HepG2 (cell line): ENCODE results near the gene CNOT2. TPM values are rescaled to one million over a fixed set of nuclear protein-coding genes. Genes with fewer than 3 reads are reported as not detected.

Experiments
- BCL6 ChIP-seq: IDR thresholded peaks from 2 replicates; pipeline ENCODE4 v1.6.1; 2016; ENCODE audit warnings: missing genetic modification reagents, missing compliant biosample characterization
- FIP1L1 ChIP-seq: fragments of 200-400 bp; formaldehyde crosslinking; IDR thresholded peaks from 2 replicates; pipeline ENCODE4 v1.6.1; 2018; ENCODE audit warnings: low read depth, mild to moderate bottlenecking, low read length, moderate library complexity, borderline replicate concordance; ENCODE audit not compliant: insufficient read depth
- FOXK1 ChIP-seq: sonication (generic); formaldehyde crosslinking; IDR thresholded peaks from 2 replicates; pipeline ENCODE4 v1.4.0; 2020; ENCODE audit warnings: low read depth, missing genetic modification reagents, borderline replicate concordance
- KLF6 ChIP-seq: IDR thresholded peaks from 2 replicates; pipeline ENCODE4 v1.8.0; 2016; ENCODE audit warnings: missing biosample characterization, missing genetic modification reagents
- ONECUT2 ChIP-seq: sonication (generic); formaldehyde crosslinking; IDR thresholded peaks from 2 replicates; pipeline ENCODE4 v1.4.0; 2020; ENCODE audit warnings: missing genetic modification reagents
- PHF5A ChIP-seq: IDR thresholded peaks from one replicate; pipeline ENCODE4 v1.6.1; 2018; ENCODE audit warnings: low read depth, missing genetic modification reagents; ENCODE audit not compliant: unreplicated experiment
- RELA ChIP-seq: sonication (generic); formaldehyde crosslinking; IDR thresholded peaks from 2 replicates; pipeline ENCODE4 v1.4.0; 2020; ENCODE audit warnings: missing genetic modification reagents
- RFX5 ChIP-seq: IDR thresholded peaks from 2 replicates; pipeline ENCODE4 v1.6.1; 2011; ENCODE audit warnings: low read depth, low read length, improper control_type of control experiment
- TARDBP ChIP-seq: sonication (generic); formaldehyde crosslinking; IDR thresholded peaks from 2 replicates; pipeline ENCODE4 v1.8.0; 2022; ENCODE audit warnings: mild to moderate bottlenecking, missing genetic modification reagents
- TCF12 ChIP-seq, 2 experiments: fragments of 450-650 bp in 1 of 2; sonication (generic) in 1 of 2; formaldehyde crosslinking in 1 of 2; IDR thresholded peaks; 2 replicates each; pipeline versions ENCODE4 v1.6.1 to v1.8.0; 2017 to 2022; ENCODE audit warnings: antibody characterized with exemption in 1 of 2, mild to moderate bottlenecking in 1 of 2, missing genetic modification reagents in 1 of 2, moderate library complexity in 1 of 2
- ZMYM4 ChIP-seq: sonication (generic); formaldehyde crosslinking; IDR thresholded peaks from 2 replicates; pipeline ENCODE4 v1.8.1; 2023; ENCODE audit warnings: mild to moderate bottlenecking, missing genetic modification reagents
- ZNF121 ChIP-seq: sonication (generic); formaldehyde crosslinking; IDR thresholded peaks from 2 replicates; pipeline ENCODE4 v1.5.0; 2020; ENCODE audit warnings: mild to moderate bottlenecking, missing genetic modification reagents
- ZNF607 ChIP-seq: sonication (generic); formaldehyde crosslinking; IDR thresholded peaks from 2 replicates; pipeline ENCODE4 v1.5.1; 2020; ENCODE audit warnings: missing genetic modification reagents, mild to moderate bottlenecking, borderline replicate concordance
- ZNF792 ChIP-seq: IDR thresholded peaks from 2 replicates; pipeline ENCODE4 v1.6.1; 2016
- ZNF850 ChIP-seq: sonication (generic); formaldehyde crosslinking; conservative IDR thresholded peaks from 2 replicates; pipeline ENCODE4 v1.9.0; 2021; ENCODE audit warnings: mild to moderate bottlenecking, missing genetic modification reagents
- polyA plus RNA-seq, 8 experiments: library from polyadenylated mRNA; depleted of rRNA in 3 of 8; stranded (reverse) in 7 of 8; unstranded in 1 of 8; fragments of >200 nt; fragmentation: Illumina TruSeq in 4 of 8; extraction: Trizol in 4 of 8; gene quantifications; 2 replicates each; pipeline versions ENCODE4 v1.2.1 to v1.2.3, GENCODE V29; 2011 to 2016; ENCODE audit warnings: low read depth in 4 of 8, missing spikeins in 1 of 8, mixed read lengths in 1 of 8; ENCODE audit not compliant: insufficient read depth in 1 of 8
- total RNA-seq, 5 experiments: library from RNA; depleted of rRNA; stranded (reverse); fragments of >200 nt; fragmentation: Illumina TruSeq; extraction: Trizol; gene quantifications; 2 replicates each; pipeline ENCODE4 v1.2.3, GENCODE V29; 2016; ENCODE audit warnings: low read depth in 1 of 5
- TF ChIP-seq, protein P1 (sequence below): sonication (generic); formaldehyde crosslinking; IDR thresholded peaks from 2 replicates; pipeline ENCODE4 v1.4.0; 2020; ENCODE audit warnings: missing genetic modification reagents
- TF ChIP-seq, protein P2 (sequence below): sonication (generic); formaldehyde crosslinking; conservative IDR thresholded peaks from 2 replicates; pipeline ENCODE4 v1.4.0; 2020; ENCODE audit warnings: missing genetic modification reagents
- TF ChIP-seq, protein P3 (sequence below): sonication (generic); formaldehyde crosslinking; IDR thresholded peaks from 2 replicates; pipeline ENCODE4 v1.5.0; 2020; ENCODE audit warnings: missing genetic modification reagents, mild to moderate bottlenecking, borderline replicate concordance
- TF ChIP-seq, protein P4 (sequence below): sonication (generic); formaldehyde crosslinking; IDR thresholded peaks from 2 replicates; pipeline ENCODE4 v1.5.0; 2020; ENCODE audit warnings: missing genetic modification reagents
- TF ChIP-seq, protein P5 (sequence below): IDR thresholded peaks from 2 replicates; pipeline ENCODE4 v1.6.1; 2018; ENCODE audit warnings: missing genetic modification reagents

Gene CNOT2
- total and polyA plus RNA-seq, 2 of the 13 experiments (the other 11 are each of a cell fraction or from before 2014, with no cell fraction given) = 54.5 to 76.6 TPM

DNA sequence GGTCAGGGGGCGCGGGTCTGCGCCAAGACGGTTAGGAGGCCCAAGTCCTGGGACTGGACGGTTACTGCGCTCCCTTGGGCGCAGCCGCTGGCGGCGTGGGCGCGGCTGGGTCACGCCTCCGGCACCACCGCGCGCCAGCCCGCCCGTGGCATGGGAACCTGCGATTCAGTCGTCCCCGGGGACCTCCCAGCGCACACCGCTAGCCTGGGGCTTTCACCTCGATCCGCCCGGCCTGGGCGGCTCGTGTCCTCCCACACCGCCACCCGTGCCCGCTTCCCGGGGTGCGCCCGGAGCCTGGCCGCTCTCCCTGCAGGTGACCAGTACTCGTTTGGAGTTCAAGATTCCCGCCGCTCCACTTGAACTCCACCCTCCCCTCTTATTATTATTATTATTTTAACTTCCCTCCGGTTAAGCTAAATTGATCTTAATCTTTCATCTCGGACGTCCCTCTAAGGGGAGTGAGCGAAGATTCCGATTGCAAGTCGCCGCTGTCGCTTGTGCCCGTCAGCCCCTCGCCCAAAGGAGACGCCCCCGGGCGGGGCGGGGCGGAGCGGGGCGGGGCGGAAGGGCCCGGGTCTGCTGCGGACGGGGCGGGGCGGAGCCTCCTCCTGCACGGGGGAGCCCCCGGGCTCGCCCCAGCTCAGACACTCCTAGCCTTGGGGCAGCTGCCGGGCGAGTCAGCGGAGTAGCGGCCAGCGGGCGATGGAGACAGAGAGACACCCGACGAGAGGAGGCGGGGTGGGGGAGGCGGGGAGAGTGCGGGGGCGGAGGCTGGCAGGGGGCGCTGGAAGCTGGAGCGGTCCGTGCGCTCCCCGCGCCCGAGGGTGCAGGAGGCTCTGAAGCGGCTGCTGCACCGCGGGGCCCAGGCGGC is 122.7 kb downstream of the CNOT2 start, which contains the start of gene KCNMB4 (continued):
- TF ChIP-seq ZNF850 (CRISPR knock-in tag) (no peak), FOXK1 (CRISPR knock-in tag) (no peak), RELA (CRISPR knock-in tag) (no peak), ZNF121 (CRISPR knock-in tag) (no peak), ZNF607 (no peak), ZNF792 (CRISPR knock-in tag) (no peak), TCF12 (IDR thresholded peaks at IDR 0.05) (no peak), TCF12 (CRISPR knock-in tag; IDR thresholded peaks at IDR 0.05) (no peak), TARDBP (CRISPR knock-in tag) (no peak), KLF6 (no peak), RFX5 (no peak), ONECUT2 (no peak), BCL6 (CRISPR knock-in tag) (0 out of 2 replicates have a peak, but pooled peaks have one; percentile 12), FIP1L1 (no peak), PHF5A (CRISPR knock-in tag) (no peak), ZMYM4 (no peak)
- TF ChIP-seq, protein P1, sequence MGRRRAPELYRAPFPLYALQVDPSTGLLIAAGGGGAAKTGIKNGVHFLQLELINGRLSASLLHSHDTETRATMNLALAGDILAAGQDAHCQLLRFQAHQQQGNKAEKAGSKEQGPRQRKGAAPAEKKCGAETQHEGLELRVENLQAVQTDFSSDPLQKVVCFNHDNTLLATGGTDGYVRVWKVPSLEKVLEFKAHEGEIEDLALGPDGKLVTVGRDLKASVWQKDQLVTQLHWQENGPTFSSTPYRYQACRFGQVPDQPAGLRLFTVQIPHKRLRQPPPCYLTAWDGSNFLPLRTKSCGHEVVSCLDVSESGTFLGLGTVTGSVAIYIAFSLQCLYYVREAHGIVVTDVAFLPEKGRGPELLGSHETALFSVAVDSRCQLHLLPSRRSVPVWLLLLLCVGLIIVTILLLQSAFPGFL (CRISPR knock-in tag) = no peak
- TF ChIP-seq, protein P2, sequence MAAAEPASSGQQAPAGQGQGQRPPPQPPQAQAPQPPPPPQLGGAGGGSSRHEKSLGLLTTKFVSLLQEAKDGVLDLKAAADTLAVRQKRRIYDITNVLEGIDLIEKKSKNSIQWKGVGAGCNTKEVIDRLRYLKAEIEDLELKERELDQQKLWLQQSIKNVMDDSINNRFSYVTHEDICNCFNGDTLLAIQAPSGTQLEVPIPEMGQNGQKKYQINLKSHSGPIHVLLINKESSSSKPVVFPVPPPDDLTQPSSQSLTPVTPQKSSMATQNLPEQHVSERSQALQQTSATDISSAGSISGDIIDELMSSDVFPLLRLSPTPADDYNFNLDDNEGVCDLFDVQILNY = no peak
- TF ChIP-seq, protein P3, sequence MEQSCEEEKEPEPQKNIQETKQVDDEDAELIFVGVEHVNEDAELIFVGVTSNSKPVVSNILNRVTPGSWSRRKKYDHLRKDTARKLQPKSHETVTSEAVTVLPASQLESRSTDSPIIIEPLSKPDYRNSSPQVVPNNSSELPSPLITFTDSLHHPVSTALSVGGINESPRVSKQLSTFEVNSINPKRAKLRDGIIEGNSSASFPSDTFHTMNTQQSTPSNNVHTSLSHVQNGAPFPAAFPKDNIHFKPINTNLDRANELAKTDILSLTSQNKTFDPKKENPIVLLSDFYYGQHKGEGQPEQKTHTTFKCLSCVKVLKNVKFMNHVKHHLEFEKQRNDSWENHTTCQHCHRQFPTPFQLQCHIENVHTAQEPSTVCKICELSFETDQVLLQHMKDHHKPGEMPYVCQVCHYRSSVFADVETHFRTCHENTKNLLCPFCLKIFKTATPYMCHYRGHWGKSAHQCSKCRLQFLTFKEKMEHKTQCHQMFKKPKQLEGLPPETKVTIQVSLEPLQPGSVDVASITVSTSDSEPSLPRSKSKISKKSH (CRISPR knock-in tag) = no peak
- TF ChIP-seq, protein P4, sequence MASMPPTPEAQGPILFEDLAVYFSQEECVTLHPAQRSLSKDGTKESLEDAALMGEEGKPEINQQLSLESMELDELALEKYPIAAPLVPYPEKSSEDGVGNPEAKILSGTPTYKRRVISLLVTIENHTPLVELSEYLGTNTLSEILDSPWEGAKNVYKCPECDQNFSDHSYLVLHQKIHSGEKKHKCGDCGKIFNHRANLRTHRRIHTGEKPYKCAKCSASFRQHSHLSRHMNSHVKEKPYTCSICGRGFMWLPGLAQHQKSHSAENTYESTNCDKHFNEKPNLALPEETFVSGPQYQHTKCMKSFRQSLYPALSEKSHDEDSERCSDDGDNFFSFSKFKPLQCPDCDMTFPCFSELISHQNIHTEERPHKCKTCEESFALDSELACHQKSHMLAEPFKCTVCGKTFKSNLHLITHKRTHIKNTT (CRISPR knock-in tag) = no peak
- TF ChIP-seq, protein P5, sequence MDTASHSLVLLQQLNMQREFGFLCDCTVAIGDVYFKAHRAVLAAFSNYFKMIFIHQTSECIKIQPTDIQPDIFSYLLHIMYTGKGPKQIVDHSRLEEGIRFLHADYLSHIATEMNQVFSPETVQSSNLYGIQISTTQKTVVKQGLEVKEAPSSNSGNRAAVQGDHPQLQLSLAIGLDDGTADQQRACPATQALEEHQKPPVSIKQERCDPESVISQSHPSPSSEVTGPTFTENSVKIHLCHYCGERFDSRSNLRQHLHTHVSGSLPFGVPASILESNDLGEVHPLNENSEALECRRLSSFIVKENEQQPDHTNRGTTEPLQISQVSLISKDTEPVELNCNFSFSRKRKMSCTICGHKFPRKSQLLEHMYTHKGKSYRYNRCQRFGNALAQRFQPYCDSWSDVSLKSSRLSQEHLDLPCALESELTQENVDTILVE (CRISPR knock-in tag) = no peak
